Measurements from ENCODE around the gene HOXA10.

DNA sequence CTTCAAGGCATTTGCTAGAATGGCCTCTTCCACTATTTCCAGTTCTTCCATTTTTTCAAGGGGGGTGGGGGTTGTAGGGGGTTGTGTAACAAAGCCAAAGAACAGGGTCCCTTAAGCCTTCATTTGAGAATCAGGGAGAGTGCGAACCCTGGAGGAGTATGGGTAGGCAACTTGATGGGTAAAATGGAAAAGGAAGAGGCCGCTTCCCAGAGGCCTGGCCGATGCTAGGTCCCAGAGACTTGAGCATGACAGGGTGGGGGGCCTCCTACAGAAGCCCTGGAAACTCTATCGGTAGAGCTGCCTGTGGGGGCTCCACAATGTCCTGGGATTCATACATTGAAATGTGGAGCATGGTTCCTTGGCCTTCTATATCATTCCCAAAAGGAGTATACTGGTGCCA lies 34.9 kb upstream of the HOXA10 start:
- TF ChIP-seq CTCF (IDR thresholded peaks at IDR 0.05 in 4 of 5, conservative IDR thresholded peaks at IDR 0.05 in 1 of 5) (no peak), POLR2A (IDR thresholded peaks at IDR 0.05) (no peak)
